ENCODE results near the gene ANTXR1.

The ANTXR1 gene

DNA sequence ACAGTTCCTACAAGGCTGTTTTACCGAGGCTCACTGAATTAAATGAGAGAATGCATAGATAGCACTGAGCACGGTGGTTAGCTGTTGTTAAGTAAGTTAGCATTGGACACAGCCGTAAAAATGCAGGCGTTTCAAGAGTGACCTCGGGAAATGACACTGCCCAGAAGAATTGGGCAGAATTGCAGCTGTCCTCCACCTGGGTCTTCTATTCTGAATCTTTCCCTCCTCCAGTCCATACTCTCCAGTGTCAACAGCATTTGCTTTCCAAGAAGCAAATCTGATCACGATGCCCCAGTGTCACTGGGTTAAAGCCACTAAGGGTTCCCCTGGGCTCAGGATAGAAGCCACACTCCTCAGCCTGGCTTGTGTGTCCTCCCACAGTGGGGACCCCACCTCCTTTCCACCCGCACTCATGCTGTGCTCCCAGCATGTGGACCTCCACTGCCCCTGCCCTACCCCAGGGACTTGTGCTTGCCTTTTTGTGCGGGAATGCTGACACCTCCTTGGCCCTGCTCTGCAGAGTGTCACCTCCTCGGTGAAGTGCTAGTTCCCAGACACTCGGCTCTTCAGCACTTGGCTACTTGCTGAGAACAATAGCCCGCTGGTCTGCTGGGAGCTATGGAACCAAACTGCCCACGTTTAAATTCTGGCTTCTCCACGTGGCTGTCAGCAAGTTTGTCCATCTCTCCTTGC, 135.0 kb downstream of the ANTXR1 start:
- TF ChIP-seq, protein P1, sequence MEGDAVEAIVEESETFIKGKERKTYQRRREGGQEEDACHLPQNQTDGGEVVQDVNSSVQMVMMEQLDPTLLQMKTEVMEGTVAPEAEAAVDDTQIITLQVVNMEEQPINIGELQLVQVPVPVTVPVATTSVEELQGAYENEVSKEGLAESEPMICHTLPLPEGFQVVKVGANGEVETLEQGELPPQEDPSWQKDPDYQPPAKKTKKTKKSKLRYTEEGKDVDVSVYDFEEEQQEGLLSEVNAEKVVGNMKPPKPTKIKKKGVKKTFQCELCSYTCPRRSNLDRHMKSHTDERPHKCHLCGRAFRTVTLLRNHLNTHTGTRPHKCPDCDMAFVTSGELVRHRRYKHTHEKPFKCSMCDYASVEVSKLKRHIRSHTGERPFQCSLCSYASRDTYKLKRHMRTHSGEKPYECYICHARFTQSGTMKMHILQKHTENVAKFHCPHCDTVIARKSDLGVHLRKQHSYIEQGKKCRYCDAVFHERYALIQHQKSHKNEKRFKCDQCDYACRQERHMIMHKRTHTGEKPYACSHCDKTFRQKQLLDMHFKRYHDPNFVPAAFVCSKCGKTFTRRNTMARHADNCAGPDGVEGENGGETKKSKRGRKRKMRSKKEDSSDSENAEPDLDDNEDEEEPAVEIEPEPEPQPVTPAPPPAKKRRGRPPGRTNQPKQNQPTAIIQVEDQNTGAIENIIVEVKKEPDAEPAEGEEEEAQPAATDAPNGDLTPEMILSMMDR (IDR thresholded peaks at IDR 0.05; ENCODE audit: borderline replicate concordance, insufficient read depth, low read depth, low read length), result no peak
- no peak overlapping the region for H3K4me3 ChIP-seq (ENCODE audit: low read depth, low read length)

DNA sequence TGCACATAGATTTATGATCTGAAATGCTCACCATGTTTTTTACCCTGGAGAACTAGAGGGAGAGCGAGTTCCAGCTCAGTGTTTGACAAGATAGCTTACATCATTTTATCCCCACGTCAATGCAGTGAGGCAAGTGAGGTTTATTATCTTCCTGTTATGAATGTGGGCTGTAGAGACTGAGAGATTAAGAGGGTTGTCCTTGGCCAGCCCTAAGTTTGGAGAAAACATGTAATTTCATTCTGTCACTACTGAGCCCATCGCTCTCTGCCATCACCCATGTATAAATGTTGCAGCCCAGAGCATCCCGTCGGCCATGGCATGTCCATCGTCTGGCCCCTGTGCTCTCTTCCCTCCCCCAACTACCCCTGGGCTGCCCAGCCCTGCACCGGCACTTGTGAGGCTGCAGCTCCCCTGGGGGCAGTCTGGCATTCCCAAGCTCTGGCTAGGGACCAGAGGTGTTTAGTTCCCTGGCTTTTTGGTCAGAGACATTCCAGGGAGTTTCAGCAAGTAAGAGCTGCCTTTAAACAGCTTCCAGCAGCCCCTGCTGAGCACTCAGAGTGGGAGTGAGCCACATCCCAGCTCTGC, 136.7 kb downstream of the ANTXR1 start:
- H3K4me3 ChIP-seq (ENCODE audit: low read depth, low read length), result no peak overlapping the region
- TF ChIP-seq, protein P1 (IDR thresholded peaks at IDR 0.05; ENCODE audit: borderline replicate concordance, insufficient read depth, low read depth, low read length), result no peak

DNA sequence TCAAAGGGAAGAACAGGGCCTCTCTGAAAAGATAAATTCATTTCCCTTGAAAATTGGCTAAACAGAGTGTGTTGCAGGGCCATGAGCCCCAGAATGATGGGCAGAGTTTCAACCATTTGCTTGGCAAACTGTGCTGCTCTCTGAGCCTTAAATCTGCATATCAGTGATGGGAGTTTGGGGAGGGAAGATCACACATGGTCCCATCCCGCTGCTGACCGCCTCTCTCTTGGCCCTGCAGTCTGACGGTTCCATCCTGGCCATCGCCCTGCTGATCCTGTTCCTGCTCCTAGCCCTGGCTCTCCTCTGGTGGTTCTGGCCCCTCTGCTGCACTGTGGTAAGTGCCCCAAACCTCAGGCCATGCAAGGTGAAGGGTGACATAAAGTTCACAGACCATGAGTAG, 139.0 kb downstream of the ANTXR1 start:
- TF ChIP-seq, protein P1 (IDR thresholded peaks at IDR 0.05; ENCODE audit: borderline replicate concordance, insufficient read depth, low read depth, low read length), result no peak
- no peak overlapping the region for H3K4me3 ChIP-seq (ENCODE audit: low read depth, low read length)

DNA sequence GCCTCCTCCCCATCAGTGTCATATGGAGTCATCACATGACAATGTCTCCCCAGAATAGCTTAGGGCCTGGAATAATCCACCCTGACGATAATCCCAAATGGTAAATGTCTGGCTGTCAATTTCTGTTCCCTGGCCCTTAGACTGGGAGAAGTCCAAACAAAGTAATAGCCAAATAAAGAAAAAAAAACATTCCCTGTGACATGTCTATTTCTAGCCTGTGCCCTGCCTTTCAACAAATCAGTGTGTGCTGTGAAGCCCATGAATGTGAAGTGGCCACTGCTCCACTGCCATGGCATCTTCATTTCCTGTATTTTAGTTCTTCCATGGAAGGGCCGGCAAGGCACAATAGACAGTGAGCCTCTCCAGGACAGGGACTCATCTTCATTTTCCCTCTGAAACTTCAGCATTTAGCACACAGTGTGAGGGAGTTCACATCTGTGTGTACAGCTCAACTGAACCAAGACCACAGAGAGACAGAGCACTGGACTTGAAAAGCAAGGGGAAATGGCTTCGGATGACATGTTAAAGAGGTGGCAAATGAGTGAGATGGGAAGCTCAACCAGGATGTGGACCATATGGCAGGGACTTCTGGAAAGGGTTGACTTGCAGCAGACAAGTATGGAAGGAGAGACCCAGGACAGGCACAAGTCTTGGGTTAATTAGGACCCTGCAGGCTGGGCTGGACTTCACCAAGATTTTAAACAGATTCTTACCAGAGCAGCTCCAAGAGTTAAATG, 140.0 kb downstream of the ANTXR1 start:
- TF ChIP-seq, protein P1 (IDR thresholded peaks at IDR 0.05; ENCODE audit: borderline replicate concordance, insufficient read depth, low read depth, low read length), result no peak
- no peak overlapping the region for H3K4me3 ChIP-seq (ENCODE audit: low read depth, low read length)

DNA sequence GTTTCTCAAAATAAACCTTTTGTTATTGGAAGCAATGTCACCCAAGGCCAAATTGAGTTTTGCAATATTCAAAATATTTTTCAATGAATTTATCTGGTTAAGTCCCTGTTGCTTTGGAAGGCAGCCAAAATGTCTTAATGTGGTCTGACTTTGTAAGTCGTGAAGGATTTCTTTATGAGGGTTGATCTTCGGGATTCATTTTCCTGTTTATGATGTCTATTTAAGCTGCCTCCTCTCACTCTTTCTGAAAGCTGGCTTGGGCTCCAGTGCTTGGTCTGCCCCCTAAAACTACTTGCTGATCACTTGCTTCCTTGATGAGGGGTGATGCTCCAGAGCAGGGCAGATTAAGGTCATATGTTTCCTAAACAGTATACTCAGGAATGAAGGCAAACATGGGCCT, 141.1 kb downstream of the ANTXR1 start:
- TF ChIP-seq, protein P1 (IDR thresholded peaks at IDR 0.05; ENCODE audit: borderline replicate concordance, insufficient read depth, low read depth, low read length), result no peak

DNA sequence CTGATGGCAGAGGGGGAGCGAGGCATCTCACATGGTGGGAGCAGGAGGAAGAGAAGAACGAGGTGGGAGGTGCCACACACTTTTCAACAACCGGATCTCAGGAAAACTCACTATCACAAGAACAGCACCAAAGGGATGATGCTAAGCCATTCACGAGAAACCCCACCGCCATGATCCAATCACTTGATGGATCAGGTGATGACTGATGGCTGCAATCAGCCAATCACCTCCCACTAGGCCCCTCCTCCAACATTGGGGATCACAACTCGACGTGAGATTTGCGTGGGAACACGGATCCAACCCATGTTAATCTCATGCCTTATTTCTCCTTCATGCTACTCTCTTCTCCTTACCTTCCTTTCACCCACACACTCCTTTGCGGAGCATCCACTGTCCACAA, 143.6 kb downstream of the ANTXR1 start:
- no peak overlapping the region for H3K4me3 ChIP-seq (ENCODE audit: low read depth, low read length)
- TF ChIP-seq, protein P1 (IDR thresholded peaks at IDR 0.05; ENCODE audit: borderline replicate concordance, insufficient read depth, low read depth, low read length), result no peak

More for the DNA sequence above, 141.1 kb downstream of the ANTXR1 start:
- H3K4me3 ChIP-seq (ENCODE audit: low read depth, low read length), result no peak overlapping the region

Data from GM12875 (cell line).